G401.6 (cell line): Measurements from ENCODE around the gene THOC6.
"Not testable (repeated sequence)": the region's sequence is repeated elsewhere in the genome, so short reads cannot be mapped to it uniquely, and the experiment has no call there.

Experiments
- FAIRE-seq: peaks from 2 replicates; lab custom pipeline; 2012; peaks lifted over from hg19 to GRCh38; lab: Jason Lieb, UNC

Gene THOC6

GRCh38 chr16:3073448-3073847 lies 49.6 kb downstream of the THOC6 start:
- FAIRE-seq = no peak

GRCh38 chr16:3074860-3075522 lies 51.2 kb downstream of the THOC6 start:
- no peak for FAIRE-seq

- no peak for FAIRE-seq
Measured at GRCh38 chr16:3075523-3075915, 51.7 kb downstream of the THOC6 start.

- FAIRE-seq = not testable (repeated sequence)
Measured at GRCh38 chr16:3075946-3076345, 52.1 kb downstream of the THOC6 start.

- no peak for FAIRE-seq
Measured at GRCh38 chr16:3076577-3076976, 52.7 kb downstream of the THOC6 start.
